ENCODE results near the gene SNED1.

The SNED1 gene

DNA sequence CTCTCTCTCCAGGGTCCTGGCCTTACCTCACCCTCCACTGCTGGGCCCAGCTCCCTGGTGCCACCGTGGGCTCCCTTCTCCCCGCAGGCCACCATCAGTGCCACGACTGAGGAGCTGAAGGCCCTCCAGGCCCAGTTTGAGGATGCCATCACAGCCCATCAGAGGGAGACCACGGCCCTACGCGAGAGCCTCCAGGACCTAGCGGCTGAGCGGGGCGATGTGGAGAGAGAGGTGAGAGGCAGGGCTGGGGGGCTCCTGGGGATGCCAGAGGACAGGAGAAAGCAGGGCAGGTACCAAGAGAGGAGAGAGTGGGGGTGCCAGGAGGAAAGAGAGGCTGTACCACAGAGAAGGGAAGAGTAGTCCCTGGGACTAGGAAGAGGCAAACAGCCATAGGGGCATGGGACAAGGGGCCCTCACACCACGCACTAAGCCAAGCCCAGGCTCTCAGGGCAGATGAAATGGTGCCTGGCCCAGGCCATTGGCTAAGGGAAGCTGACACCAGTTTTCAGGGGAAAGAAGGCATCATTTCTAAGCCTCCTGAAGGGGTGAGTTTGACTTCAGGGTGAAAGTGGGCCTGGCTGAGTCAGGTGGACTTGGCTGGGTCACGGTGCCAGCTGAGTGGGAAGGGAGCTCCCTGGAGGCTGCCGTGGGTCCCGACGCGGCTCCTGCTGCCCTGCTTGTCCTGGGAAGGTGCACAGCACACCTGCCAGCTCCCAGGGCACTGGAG, 39.0 kb upstream of the SNED1 start:
- Histone ChIP-seq H3K4me1 (peaks cover 0 to 17% (median 3%) of the 10 kb centered on the region in 4 donors), H3K27ac (no peak overlapping the region), H3K36me3 (no peaks in the 10 kb centered on the region), H3K4me3 (no peak overlapping the region), H3K27me3 (peaks cover 0 to 85% of the 10 kb centered on the region in 2 donors), H3K9me3 (no peaks in the 10 kb centered on the region)
- TF ChIP-seq, protein P1, sequence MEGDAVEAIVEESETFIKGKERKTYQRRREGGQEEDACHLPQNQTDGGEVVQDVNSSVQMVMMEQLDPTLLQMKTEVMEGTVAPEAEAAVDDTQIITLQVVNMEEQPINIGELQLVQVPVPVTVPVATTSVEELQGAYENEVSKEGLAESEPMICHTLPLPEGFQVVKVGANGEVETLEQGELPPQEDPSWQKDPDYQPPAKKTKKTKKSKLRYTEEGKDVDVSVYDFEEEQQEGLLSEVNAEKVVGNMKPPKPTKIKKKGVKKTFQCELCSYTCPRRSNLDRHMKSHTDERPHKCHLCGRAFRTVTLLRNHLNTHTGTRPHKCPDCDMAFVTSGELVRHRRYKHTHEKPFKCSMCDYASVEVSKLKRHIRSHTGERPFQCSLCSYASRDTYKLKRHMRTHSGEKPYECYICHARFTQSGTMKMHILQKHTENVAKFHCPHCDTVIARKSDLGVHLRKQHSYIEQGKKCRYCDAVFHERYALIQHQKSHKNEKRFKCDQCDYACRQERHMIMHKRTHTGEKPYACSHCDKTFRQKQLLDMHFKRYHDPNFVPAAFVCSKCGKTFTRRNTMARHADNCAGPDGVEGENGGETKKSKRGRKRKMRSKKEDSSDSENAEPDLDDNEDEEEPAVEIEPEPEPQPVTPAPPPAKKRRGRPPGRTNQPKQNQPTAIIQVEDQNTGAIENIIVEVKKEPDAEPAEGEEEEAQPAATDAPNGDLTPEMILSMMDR (IDR thresholded peaks at IDR 0.05): no peak
- DNase-seq: peak in 1 of 2 donors; percentile 9
- intact Hi-C loops (cut with DNase I; ENCODE audit: low total_unique reads): no loop called here

DNA sequence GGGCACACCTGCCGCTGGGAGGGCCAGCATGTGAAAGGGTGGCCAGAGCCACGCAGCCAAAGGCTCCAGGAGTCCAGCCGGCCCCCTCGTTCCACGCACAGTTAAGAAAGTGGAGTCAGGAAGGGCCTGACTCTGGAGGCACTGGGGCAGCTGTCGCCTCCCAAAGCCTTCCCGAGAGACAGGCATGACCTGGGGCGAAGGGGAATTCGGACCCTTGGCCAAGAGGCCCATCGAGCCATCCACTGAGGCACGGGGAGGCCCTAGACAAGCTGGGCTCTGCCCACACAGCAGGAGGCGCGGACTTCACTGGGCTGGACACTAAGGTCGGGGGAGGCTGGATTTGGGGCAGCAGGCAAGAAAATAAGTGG, 38.5 kb upstream of the SNED1 start:
- H3K27ac ChIP-seq: no peak overlapping the region
- H3K4me3 ChIP-seq: no peak overlapping the region
- intact Hi-C loops (cut with DNase I; ENCODE audit: low total_unique reads): no loop called here
- H3K36me3 ChIP-seq: no peaks in the 10 kb centered on the region
- H3K27me3 ChIP-seq: peaks cover 0 to 79% of the 10 kb centered on the region in 2 donors
- DNase-seq: peak in 1 of 2 donors; percentile 3
- peaks cover 0 to 17% (median 3%) of the 10 kb centered on the region in 4 donors for H3K4me1 ChIP-seq
- no peaks in the 10 kb centered on the region for H3K9me3 ChIP-seq
- TF ChIP-seq, protein P1 (IDR thresholded peaks at IDR 0.05): no peak

DNA sequence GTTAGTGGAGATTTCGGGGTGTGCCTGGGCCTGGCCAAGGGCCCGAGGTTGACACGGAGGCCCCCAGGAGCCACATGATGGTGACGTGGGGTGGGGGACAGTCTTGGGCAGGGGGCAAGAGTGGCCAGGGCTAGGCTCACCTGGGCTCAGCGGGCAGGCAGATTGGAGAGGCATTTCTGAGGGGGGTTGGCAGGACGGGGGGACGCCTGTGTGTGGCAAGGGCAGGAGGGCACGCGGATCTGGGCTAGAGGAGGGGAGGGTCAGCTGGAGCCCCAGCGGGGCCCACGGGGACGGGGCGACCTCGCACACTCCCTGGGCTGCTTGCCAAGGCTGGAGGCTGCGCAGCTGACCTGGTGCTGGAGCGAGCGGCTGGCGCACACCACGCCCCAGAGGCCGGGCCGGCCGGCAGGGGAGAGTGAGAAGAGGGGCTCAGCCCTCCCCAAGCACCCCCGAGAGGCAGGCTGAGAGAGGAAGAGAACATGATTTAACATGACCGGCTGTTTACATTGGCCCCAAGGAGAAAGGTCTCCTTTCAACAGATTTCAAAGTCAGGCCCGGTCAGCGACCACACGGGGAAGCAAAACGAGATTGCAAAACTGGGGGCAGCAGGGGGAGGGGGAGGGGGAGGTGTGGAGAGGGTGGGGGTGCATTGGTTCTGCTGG, 38.0 kb upstream of the SNED1 start:
- Histone ChIP-seq H3K27me3 (peaks cover 0 to 76% of the 10 kb centered on the region in 2 donors), H3K9me3 (no peaks in the 10 kb centered on the region), H3K4me1 (peaks cover 0 to 17% (median 3%) of the 10 kb centered on the region in 4 donors), H3K4me3 (no peak overlapping the region), H3K36me3 (no peaks in the 10 kb centered on the region), H3K27ac (no peak overlapping the region)
- DNase-seq: peak in 1 of 2 donors; percentile 5
- TF ChIP-seq, protein P1 (IDR thresholded peaks at IDR 0.05): no peak
- intact Hi-C loops (cut with DNase I; ENCODE audit: low total_unique reads): no loop called here

DNA sequence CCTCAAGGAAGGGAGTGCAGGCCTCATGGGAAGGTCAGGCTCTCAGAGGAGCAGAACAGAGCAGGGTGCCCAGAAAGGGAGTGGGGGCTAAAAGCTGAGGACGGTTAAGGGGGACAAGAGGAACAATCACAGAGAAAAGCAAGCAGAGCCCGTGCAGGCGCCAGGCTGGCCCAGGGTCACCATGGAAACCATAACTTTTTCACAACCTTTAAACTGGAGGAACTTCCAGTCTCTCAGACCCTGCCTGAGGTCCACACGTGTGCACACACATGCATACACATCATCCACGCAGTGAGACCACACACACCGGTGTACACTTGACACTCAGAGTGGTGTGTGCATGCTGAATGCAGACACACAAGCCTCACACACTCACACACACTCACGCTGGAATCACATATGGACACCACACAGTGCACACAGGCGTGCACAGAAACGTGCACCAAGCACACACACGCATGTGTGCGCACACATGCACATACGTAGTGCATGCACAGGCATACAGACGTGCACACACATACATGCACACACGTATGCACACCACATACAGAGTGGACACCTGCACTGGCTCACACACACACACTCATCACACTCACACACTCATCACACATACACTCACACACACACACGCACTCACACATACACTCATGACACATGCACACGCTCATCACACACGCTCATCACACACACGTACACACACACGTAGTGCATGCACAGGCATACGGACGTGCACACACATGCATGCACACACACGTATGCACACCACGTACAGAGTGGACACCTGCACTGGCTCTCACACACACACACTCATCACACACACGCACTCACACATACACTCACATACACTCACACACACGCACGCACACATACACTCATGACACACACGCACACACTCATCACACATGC, 37.2 kb upstream of the SNED1 start:
- TF ChIP-seq, protein P1 (IDR thresholded peaks at IDR 0.05): no peak
- Histone ChIP-seq H3K27ac (no peak overlapping the region), H3K9me3 (no peaks in the 10 kb centered on the region), H3K4me3 (no peak overlapping the region), H3K36me3 (no peaks in the 10 kb centered on the region), H3K4me1 (peaks cover 0 to 17% (median 3%) of the 10 kb centered on the region in 4 donors), H3K27me3 (peaks cover 0 to 68% of the 10 kb centered on the region in 2 donors)
- peak in 1 of 2 donors; percentile 19 for DNase-seq
- intact Hi-C loops (cut with DNase I; ENCODE audit: low total_unique reads): no loop called here

DNA sequence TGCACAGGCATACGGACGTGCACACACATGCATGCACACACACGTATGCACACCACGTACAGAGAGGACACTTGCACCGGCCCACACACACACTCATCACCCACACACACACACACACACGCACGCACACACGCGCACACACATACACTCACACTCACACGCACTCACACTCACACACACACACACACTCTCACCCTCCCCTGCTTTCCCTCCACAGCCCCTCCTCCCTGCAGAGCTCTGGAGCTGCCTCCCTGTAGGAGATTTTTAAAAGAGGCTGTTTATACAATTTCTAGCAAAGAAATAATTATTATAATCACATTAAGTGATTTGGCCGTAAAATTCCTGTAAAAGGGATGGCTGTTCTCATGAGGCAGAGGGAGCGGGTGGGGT, 36.5 kb upstream of the SNED1 start:
- Histone ChIP-seq H3K4me3 (no peak overlapping the region), H3K9me3 (no peaks in the 10 kb centered on the region), H3K4me1 (peaks cover 0 to 17% (median 3%) of the 10 kb centered on the region in 4 donors), H3K36me3 (no peaks in the 10 kb centered on the region), H3K27ac (no peak overlapping the region), H3K27me3 (peaks cover 0 to 65% of the 10 kb centered on the region in 2 donors)
- TF ChIP-seq, protein P1 (IDR thresholded peaks at IDR 0.05): no peak
- DNase-seq: no peak
- intact Hi-C loops (cut with DNase I; ENCODE audit: low total_unique reads): no loop called here
